Endothelial cell (in vitro differentiated cells): ENCODE results near the gene GPR155. TPM values are rescaled to one million over a fixed set of nuclear protein-coding genes. Genes with fewer than 3 reads are reported as not detected.
"Not testable (repeated sequence)": the region's sequence is repeated elsewhere in the genome, so short reads cannot be mapped to it uniquely, and the experiment has no call there.

Experiments
- DNase-seq: peaks from one replicate; pipeline ENCODE4 v3.0.0; 2021; ENCODE audit warnings: low spot score
- H3K27ac Mint-ChIP-seq: one replicate; pipeline ENCODE4 v1.8.0; 2021; ENCODE audit warnings: mixed read lengths, inconsistent platforms; ENCODE audit not compliant: unreplicated experiment
- H3K27me3 Mint-ChIP-seq: one replicate; pipeline ENCODE4 v1.8.0; 2021; ENCODE audit warnings: mild to moderate bottlenecking, moderate library complexity, mixed read lengths, inconsistent platforms; ENCODE audit not compliant: unreplicated experiment
- H3K36me3 Mint-ChIP-seq: one replicate; pipeline ENCODE4 v1.8.0; 2021; ENCODE audit warnings: mild to moderate bottlenecking, low read depth, mixed read lengths, inconsistent platforms; ENCODE audit not compliant: unreplicated experiment
- H3K4me1 Mint-ChIP-seq: one replicate; pipeline ENCODE4 v1.8.0; 2021; ENCODE audit warnings: mild to moderate bottlenecking, mixed read lengths, inconsistent platforms; ENCODE audit not compliant: unreplicated experiment
- H3K4me3 Mint-ChIP-seq: one replicate; pipeline ENCODE4 v1.8.0; 2021; ENCODE audit warnings: mild to moderate bottlenecking, mixed read lengths, inconsistent platforms; ENCODE audit not compliant: unreplicated experiment
- H3K9me3 Mint-ChIP-seq: one replicate; pipeline ENCODE4 v1.8.0; 2021; ENCODE audit warnings: mixed read lengths, inconsistent platforms; ENCODE audit not compliant: unreplicated experiment
- total RNA-seq: library from RNA; stranded (reverse); fragmentation: NEBNext Ultra II Directional; extraction: Animal tissue kit (Norgen Biotek cat#: 25700); gene quantifications from one replicate; pipeline ENCODE4 v1.2.1, GENCODE V29; 2021; ENCODE audit not compliant: unreplicated experiment
- TF ChIP-seq, protein P1 (sequence below): fragments of 200-600 bp; sonication (generic); IDR thresholded peaks from one replicate; pipeline ENCODE4 v1.5.0; 2021; ENCODE audit warnings: antibody characterized with exemption; ENCODE audit not compliant: unreplicated experiment

GPR155 gene
- total RNA-seq, 1 donor from 2014 or later = 1.7 TPM

DNA sequence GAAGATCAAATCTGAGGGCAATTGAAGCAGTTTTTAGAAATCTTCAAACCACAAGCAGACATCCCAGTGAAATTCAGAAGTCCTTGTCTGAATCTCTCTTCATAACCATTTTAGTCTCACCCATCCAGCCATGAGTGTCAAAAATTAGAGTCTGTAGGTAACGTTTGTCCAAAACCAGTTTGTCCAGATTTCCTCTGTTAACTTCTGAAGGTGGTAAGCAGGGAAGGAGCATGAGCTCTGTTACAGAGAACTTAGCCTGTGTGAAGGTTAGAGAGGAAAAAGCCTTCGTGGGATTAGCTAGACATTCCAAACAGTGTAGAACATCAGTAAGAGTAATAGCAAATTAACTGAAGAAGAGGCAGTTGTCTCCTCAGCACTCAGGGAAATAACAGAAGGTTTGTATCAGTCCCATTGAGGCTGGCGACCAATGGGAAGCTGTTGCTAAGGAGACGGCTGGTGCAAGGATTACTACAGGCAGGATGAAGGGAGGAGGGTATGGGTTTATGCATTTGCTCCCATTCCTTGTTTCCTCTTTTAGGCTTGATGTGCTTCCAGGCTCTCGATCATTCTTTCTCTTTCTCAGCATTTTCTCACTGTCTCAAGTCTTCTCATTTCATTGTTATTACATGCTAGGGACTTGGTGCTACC is 8.7 kb upstream of the GPR155 start:
- Mint-ChIP-seq H3K27ac (no peak overlapping the region), H3K4me1 (peaks cover 7% of the 10 kb centered on the region), H3K4me3 (no peak overlapping the region), H3K36me3 (no peaks in the 10 kb centered on the region), H3K27me3 (no peaks in the 10 kb centered on the region), H3K9me3 (no peaks in the 10 kb centered on the region)
- DNase-seq = no peak
- TF ChIP-seq, protein P1, sequence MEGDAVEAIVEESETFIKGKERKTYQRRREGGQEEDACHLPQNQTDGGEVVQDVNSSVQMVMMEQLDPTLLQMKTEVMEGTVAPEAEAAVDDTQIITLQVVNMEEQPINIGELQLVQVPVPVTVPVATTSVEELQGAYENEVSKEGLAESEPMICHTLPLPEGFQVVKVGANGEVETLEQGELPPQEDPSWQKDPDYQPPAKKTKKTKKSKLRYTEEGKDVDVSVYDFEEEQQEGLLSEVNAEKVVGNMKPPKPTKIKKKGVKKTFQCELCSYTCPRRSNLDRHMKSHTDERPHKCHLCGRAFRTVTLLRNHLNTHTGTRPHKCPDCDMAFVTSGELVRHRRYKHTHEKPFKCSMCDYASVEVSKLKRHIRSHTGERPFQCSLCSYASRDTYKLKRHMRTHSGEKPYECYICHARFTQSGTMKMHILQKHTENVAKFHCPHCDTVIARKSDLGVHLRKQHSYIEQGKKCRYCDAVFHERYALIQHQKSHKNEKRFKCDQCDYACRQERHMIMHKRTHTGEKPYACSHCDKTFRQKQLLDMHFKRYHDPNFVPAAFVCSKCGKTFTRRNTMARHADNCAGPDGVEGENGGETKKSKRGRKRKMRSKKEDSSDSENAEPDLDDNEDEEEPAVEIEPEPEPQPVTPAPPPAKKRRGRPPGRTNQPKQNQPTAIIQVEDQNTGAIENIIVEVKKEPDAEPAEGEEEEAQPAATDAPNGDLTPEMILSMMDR = no peak

DNA sequence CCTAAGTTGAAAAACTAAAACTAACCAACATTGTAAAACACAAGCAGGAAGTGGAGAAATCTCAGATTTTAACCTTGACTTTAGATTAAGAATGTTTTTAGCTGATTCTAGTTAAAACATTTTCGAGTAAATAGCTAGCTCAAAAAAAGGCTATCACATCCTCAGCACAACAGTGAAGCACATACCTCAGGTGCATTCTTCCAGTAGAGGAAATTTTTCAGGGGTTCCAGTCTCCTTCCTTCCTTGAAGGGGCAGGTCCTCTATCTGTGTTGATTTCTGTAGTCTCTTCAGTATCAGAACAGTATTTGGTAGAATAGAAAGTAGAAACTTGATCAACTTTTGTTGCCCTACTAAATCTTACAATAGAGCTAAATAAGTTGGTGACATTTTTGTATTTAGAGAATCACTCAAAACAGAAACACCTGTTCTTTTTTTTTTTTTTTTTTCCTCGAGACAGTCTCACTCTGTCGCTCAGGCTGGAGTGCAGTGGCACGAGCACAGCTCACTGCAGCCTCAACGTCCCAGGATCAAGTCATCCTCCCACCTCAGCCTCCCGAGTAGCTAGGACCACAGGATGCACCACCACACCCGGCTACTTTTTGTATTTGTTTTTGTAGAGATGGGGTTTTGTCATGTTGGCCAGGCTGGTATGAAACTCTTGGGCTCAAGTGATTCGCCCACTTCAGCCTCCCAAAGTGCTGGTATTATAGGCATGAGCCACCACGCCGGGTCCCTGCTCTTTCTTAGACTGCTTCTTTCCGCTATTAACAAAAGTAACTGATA is 6.9 kb upstream of the GPR155 start:
- DNase-seq = no peak
- Mint-ChIP-seq H3K4me3 (no peak overlapping the region), H3K27me3 (no peaks in the 10 kb centered on the region), H3K9me3 (no peaks in the 10 kb centered on the region), H3K36me3 (no peaks in the 10 kb centered on the region), H3K4me1 (peaks cover 12% of the 10 kb centered on the region), H3K27ac (no peak overlapping the region)
- TF ChIP-seq, protein P1 = no peak

DNA sequence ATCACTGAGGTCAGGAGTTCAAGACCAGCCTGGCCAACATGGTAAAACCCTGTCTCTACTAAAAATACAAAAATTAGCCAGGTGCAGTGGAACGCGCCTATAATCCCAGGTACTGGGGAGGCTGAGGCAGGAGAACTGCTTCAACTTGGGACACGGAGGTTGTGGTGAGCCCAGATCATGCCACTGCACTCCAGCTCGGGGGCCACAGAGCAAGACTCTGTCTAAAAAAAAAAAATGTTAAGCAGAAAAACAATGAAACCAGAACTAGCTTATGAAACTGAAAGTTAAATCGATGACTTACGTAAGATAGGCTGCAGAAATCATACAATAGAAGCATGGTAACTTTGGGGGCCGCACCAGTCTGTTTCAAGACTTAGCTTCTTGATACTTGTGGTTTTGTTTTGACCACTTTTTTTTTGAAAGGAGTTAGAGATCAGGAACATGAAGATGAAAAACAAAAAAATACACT is 6.2 kb upstream of the GPR155 start:
- TF ChIP-seq, protein P1 = no peak
- no peak for DNase-seq
- H3K4me3 Mint-ChIP-seq = no peak overlapping the region
- H3K9me3 Mint-ChIP-seq = no peaks in the 10 kb centered on the region
- peaks cover 12% of the 10 kb centered on the region for H3K4me1 Mint-ChIP-seq
- no peak overlapping the region for H3K27ac Mint-ChIP-seq
- H3K27me3 Mint-ChIP-seq = no peaks in the 10 kb centered on the region
- H3K36me3 Mint-ChIP-seq = no peaks in the 10 kb centered on the region

DNA sequence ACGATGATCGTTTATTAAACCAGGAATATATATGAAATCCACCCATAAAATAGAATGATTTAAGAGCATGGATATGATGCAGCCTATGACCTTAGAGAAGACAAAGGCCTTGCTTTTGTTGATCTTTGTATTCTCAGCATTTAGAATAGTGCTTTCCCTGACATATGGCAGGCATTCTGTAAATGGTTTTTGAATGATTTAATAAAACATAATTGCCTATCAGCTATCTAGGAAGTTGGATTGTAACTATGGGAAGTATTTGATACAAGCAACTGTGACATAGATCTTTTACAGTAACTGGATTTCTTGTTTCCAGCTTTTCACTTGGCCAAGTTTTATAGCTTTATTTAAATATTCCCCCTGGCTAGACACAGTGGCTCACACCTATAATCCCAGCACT is 5.1 kb upstream of the GPR155 start:
- H3K36me3 Mint-ChIP-seq = no peaks in the 10 kb centered on the region
- H3K4me3 Mint-ChIP-seq = no peak overlapping the region
- TF ChIP-seq, protein P1 = no peak
- no peaks in the 10 kb centered on the region for H3K9me3 Mint-ChIP-seq
- DNase-seq = no peak
- peaks cover 12% of the 10 kb centered on the region for H3K4me1 Mint-ChIP-seq
- H3K27me3 Mint-ChIP-seq = no peaks in the 10 kb centered on the region
- no peak overlapping the region for H3K27ac Mint-ChIP-seq

DNA sequence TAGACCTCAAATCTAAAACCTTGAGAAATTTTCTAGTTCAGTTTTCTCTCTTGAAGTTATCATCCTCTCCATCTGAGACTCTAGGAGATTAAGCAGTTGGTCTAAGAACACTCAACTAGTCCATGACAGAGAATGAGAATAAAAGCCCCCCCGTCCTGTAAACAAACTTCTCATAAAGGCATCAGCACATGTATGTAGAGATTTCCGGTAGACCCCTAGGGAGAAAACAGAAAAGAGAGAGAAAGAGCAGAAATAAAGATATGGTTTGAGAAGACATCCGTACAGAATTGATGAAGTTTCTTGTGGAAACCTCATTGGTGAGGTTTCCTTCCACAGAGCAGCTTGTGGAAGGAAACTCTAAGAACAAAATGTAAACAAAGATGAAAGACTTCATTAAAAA is 3.2 kb upstream of the GPR155 start:
- H3K4me1 Mint-ChIP-seq = peaks cover 11% of the 10 kb centered on the region
- TF ChIP-seq, protein P1 = no peak
- H3K9me3 Mint-ChIP-seq = no peaks in the 10 kb centered on the region
- peaks cover 3% of the 10 kb centered on the region for H3K27me3 Mint-ChIP-seq
- no peak overlapping the region for H3K27ac Mint-ChIP-seq
- H3K36me3 Mint-ChIP-seq = no peaks in the 10 kb centered on the region
- H3K4me3 Mint-ChIP-seq = no peak overlapping the region
- DNase-seq = no peak

DNA sequence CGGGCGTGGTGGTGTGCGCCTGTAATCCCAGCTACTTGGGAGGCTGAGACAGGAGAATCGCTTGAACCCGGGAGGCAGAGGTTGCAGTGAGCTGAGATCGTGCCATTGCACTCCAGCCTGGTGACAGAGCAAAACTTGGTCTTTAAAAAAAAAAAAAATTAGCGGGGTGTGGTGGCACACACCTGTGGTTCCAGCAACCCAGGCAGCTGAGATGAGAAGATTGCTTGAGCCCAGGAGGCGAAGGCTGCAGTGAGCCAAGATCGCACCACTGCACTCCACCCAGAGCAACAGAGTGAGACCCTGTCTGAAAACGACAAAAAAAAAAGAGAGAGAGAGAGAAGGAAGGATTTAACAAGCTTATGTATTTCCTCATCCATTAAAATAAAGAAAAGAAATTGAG is 2.7 kb upstream of the GPR155 start:
- H3K27me3 Mint-ChIP-seq, H3K9me3 Mint-ChIP-seq, DNase-seq, H3K4me3 Mint-ChIP-seq, H3K36me3 Mint-ChIP-seq, H3K27ac Mint-ChIP-seq: not testable (repeated sequence)
- peaks cover 11% of the 10 kb centered on the region for H3K4me1 Mint-ChIP-seq
